ENCODE results near the gene FAR2. TPM values are rescaled to one million over a fixed set of nuclear protein-coding genes. Genes with fewer than 3 reads are reported as not detected.

Gene FAR2
- total RNA-seq, 1 experiment from 2014 or later, result 10.7 TPM

DNA sequence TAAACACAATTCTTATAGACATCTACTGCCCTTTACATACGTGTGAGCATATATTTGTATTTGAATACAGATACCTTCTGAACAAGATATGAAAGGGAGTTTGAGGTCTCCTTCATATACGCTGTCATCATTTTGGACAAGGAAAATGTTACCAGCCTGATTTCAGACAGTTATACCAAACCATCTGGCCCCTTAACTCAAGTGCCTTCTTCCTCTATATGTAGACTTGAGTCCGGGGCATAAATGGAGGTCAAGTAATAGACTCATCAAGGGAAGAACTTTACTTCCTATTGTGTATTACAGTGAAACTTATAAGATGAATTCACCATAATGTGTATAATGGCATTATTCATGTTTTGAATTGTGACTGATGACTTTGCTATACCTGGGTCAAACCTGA, 52.2 kb downstream of the FAR2 start:
- no peaks in the 10 kb centered on the region for H3K36me3 ChIP-seq (ENCODE audit: insufficient read depth, low read length, poor library complexity, severe bottlenecking)
- no TSS peak for BruUV-seq (replicated peaks)
- DNase-seq (ENCODE audit: low spot score), result no peak
- ChIA-PET POLR2A (ENCODE audit: low non-redundant PET) (no interaction called here), CTCF (no interaction called here)
- no peak overlapping the region for H3K27ac ChIP-seq (ENCODE audit: low read depth, low read length, poor library complexity, severe bottlenecking)
- no peaks in the 10 kb centered on the region for H3K27me3 ChIP-seq (replicated peaks; ENCODE audit: insufficient read depth, low read depth, low read length, poor library complexity)
- no peak overlapping the region for H3K4me3 ChIP-seq (ENCODE audit: low read depth, low read length, poor library complexity, severe bottlenecking)
- H3K9me3 ChIP-seq (ENCODE audit: low read depth, low read length, poor library complexity, severe bottlenecking), result no peaks in the 10 kb centered on the region
- H3K4me1 ChIP-seq (ENCODE audit: insufficient read depth, low read length, poor library complexity, severe bottlenecking), result no peaks in the 10 kb centered on the region
- intact Hi-C loops (cut with micrococcal nuclease; ENCODE audit: unreplicated experiment), result no loop called here
- TF ChIP-seq, protein P1, sequence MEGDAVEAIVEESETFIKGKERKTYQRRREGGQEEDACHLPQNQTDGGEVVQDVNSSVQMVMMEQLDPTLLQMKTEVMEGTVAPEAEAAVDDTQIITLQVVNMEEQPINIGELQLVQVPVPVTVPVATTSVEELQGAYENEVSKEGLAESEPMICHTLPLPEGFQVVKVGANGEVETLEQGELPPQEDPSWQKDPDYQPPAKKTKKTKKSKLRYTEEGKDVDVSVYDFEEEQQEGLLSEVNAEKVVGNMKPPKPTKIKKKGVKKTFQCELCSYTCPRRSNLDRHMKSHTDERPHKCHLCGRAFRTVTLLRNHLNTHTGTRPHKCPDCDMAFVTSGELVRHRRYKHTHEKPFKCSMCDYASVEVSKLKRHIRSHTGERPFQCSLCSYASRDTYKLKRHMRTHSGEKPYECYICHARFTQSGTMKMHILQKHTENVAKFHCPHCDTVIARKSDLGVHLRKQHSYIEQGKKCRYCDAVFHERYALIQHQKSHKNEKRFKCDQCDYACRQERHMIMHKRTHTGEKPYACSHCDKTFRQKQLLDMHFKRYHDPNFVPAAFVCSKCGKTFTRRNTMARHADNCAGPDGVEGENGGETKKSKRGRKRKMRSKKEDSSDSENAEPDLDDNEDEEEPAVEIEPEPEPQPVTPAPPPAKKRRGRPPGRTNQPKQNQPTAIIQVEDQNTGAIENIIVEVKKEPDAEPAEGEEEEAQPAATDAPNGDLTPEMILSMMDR (conservative IDR thresholded peaks at IDR 0.05; ENCODE audit: low read depth, low read length), result no peak
- no peak for TF ChIP-seq EZH2 (IDR thresholded peaks at IDR 0.05; ENCODE audit: borderline replicate concordance, low read depth, low read length, poor library complexity, severe bottlenecking)

DNA sequence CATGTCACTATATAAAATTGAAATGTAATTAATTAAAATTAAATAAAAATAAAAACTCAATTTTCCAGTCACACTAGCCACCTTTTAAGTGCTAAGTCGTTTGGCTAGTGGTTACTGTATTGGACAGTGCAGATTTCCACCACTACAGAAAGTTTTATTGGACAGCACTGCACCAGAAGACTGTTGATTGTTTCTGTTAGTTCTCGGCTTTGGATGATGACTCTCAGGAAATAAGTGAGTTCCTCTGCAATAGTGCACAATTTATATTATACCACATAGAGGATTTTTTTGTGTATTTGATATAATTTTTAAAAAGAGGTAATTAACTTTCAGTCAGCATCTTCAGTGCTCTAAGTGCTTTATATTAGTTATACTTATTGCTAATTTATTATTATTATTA, 52.7 kb downstream of the FAR2 start:
- DNase-seq (ENCODE audit: low spot score), result no peak
- ChIA-PET CTCF (no interaction called here), POLR2A (ENCODE audit: low non-redundant PET) (no interaction called here)
- Histone ChIP-seq H3K4me3 (ENCODE audit: low read depth, low read length, poor library complexity, severe bottlenecking) (no peak overlapping the region), H3K27me3 (replicated peaks; ENCODE audit: insufficient read depth, low read depth, low read length, poor library complexity) (no peaks in the 10 kb centered on the region), H3K9me3 (ENCODE audit: low read depth, low read length, poor library complexity, severe bottlenecking) (no peaks in the 10 kb centered on the region), H3K27ac (ENCODE audit: low read depth, low read length, poor library complexity, severe bottlenecking) (no peak overlapping the region), H3K4me1 (ENCODE audit: insufficient read depth, low read length, poor library complexity, severe bottlenecking) (no peaks in the 10 kb centered on the region), H3K36me3 (ENCODE audit: insufficient read depth, low read length, poor library complexity, severe bottlenecking) (no peaks in the 10 kb centered on the region)
- no peak for TF ChIP-seq EZH2 (IDR thresholded peaks at IDR 0.05; ENCODE audit: borderline replicate concordance, low read depth, low read length, poor library complexity, severe bottlenecking)
- intact Hi-C loops (cut with micrococcal nuclease; ENCODE audit: unreplicated experiment), result no loop called here
- no TSS peak for BruUV-seq (replicated peaks)

DNA sequence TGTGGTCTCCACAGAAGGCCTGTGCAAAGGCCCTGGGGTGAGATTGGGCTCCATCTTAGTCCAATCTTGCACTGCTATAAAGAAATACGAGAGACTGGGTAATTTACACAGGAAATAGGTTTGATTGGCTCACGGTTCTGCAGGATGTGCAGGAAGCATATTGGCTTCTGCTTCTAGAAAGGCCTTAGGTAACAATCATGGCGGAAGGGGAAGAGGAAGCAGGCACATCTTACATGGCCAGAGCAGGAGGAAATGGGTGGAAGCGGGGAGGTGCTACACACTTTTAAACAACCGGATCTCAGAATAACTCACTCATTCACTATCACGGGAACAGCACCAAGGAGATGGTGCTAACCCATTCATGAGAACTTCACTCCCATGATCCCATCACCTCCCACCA, 55.4 kb downstream of the FAR2 start:
- BruUV-seq (replicated peaks), result no TSS peak
- Histone ChIP-seq H3K27ac (ENCODE audit: low read depth, low read length, poor library complexity, severe bottlenecking) (no peak overlapping the region), H3K27me3 (replicated peaks; ENCODE audit: insufficient read depth, low read depth, low read length, poor library complexity) (no peaks in the 10 kb centered on the region), H3K4me1 (ENCODE audit: insufficient read depth, low read length, poor library complexity, severe bottlenecking) (no peaks in the 10 kb centered on the region), H3K4me3 (ENCODE audit: low read depth, low read length, poor library complexity, severe bottlenecking) (no peak overlapping the region), H3K9me3 (ENCODE audit: low read depth, low read length, poor library complexity, severe bottlenecking) (no peaks in the 10 kb centered on the region), H3K36me3 (ENCODE audit: insufficient read depth, low read length, poor library complexity, severe bottlenecking) (no peaks in the 10 kb centered on the region)
- no peak for DNase-seq (ENCODE audit: low spot score)
- POLR2A ChIA-PET (ENCODE audit: low non-redundant PET), result no interaction called here
- TF ChIP-seq, protein P1 (conservative IDR thresholded peaks at IDR 0.05; ENCODE audit: low read depth, low read length), result no peak
- intact Hi-C loops (cut with micrococcal nuclease; ENCODE audit: unreplicated experiment), result no loop called here
- CTCF ChIA-PET, result no interaction called here

DNA sequence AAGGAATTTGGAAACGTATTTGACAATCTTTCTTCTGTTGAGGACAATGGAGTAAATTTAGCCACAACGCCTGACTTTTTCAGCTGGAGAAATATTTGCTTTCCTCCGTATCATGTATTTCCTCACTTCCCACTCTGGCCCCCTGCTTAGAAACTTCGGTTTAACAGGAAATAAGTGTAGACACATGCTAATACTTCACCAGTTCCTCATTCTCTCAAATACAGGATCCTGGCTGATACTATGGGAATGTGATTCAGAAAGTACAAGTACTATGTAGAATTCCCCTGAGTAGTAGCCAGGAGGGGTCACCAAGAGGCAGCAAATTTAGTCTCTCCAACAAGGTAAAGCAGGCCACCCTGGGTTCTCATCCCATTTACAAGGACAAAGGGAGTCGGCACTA, 58.0 kb downstream of the FAR2 start:
- no TSS peak for BruUV-seq (replicated peaks)
- TF ChIP-seq EZH2 (IDR thresholded peaks at IDR 0.05; ENCODE audit: borderline replicate concordance, low read depth, low read length, poor library complexity, severe bottlenecking), result no peak
- TF ChIP-seq, protein P1 (conservative IDR thresholded peaks at IDR 0.05; ENCODE audit: low read depth, low read length), result no peak
- Histone ChIP-seq H3K36me3 (ENCODE audit: insufficient read depth, low read length, poor library complexity, severe bottlenecking) (no peaks in the 10 kb centered on the region), H3K4me1 (ENCODE audit: insufficient read depth, low read length, poor library complexity, severe bottlenecking) (peaks cover under 1% of the 10 kb centered on the region), H3K27me3 (replicated peaks; ENCODE audit: insufficient read depth, low read depth, low read length, poor library complexity) (no peaks in the 10 kb centered on the region), H3K27ac (ENCODE audit: low read depth, low read length, poor library complexity, severe bottlenecking) (no peak overlapping the region), H3K4me3 (ENCODE audit: low read depth, low read length, poor library complexity, severe bottlenecking) (no peak overlapping the region), H3K9me3 (ENCODE audit: low read depth, low read length, poor library complexity, severe bottlenecking) (no peaks in the 10 kb centered on the region)
- ChIA-PET POLR2A (ENCODE audit: low non-redundant PET) (no interaction called here), CTCF (no interaction called here)
- intact Hi-C loops (cut with micrococcal nuclease; ENCODE audit: unreplicated experiment), result no loop called here
- no peak for DNase-seq (ENCODE audit: low spot score)
